Skin of body (tissue), 2 donors: ENCODE results near the gene FAM227A. TPM values are rescaled to one million over a fixed set of nuclear protein-coding genes. Genes with fewer than 3 reads are reported as not detected.

ENCODE experiments used
- DNase-seq: peaks from one replicate; lab custom pipeline; 2025; lab: John Stamatoyannopoulos, UW
- total RNA-seq: library from RNA; depleted of rRNA; stranded (reverse); fragments of >200 nt; gene quantifications from one replicate; pipeline ENCODE4 v1.2.3, GENCODE V29; 2014

The FAM227A gene
- total RNA-seq, 1 donor from 2014 or later: 3.2 TPM

GRCh38 chr22:38549101-38549894 is 106.9 kb downstream of the FAM227A start:
- no peak for DNase-seq

GRCh38 chr22:38540701-38541100 is 115.5 kb downstream of the FAM227A start:
- DNase-seq: no peak

DNA sequence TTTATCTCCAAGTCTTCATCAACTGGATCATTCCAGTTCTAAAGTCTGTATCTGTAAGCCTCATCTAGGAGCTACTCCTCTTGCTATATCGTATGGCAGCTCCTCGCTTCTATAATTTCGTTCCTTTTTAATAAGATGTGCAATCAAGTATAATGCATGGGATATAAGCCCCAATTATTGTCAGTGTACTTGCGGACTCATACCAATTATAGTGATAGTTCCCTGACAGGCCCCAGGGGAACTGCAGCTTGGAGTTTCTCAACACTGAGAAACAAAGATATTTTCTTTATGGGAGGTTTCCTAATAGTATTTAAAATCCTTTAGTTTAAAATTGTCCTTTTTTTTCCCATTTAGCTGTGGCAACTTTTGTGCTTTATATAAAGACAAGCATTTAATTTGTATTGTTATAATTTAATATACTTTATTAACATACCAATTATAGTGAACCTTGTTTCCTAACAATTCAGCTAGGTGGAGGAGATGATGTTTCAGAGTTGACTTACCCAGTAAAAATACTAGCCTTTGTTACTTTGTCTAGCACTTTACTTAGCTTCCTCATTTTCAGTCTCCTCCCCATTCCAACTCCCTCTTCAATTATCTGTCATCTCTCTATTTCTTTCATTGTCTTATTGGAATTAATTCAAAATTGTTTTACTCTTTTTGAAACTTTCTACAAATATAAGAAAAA is 124.8 kb downstream of the FAM227A start:
- no peak for DNase-seq

Other genes starting within 250 kb of the FAM227A start
- gene KCNJ4, start 201.2 kb downstream of the FAM227A start, total RNA-seq: 0.30 TPM
- 24.0 TPM for gene KDELR3, start 188.3 kb downstream of the FAM227A start, total RNA-seq
- 516 TPM for gene DDX17, start 150.1 kb downstream of the FAM227A start, total RNA-seq
- 5.6 TPM for gene DMC1, start 86.2 kb downstream of the FAM227A start, total RNA-seq
- 18.0 TPM for gene CBY1, start 246 bp upstream of the FAM227A start, total RNA-seq
- gene TOMM22, start 25.6 kb upstream of the FAM227A start, total RNA-seq: 33.5 TPM
- 35.5 TPM for gene JOSD1, start 44.6 kb upstream of the FAM227A start, total RNA-seq
- 42.4 TPM for gene GTPBP1, start 49.6 kb upstream of the FAM227A start, total RNA-seq
- gene SUN2, start 99.6 kb upstream of the FAM227A start, total RNA-seq: 50.6 TPM
- 9.5 TPM for gene DNAL4, start 137.8 kb upstream of the FAM227A start, total RNA-seq
- 2.5 TPM for gene NPTXR, start 187.6 kb upstream of the FAM227A start, total RNA-seq
- gene CBX6, start 215.8 kb upstream of the FAM227A start, total RNA-seq: 18.0 TPM